VCaP (cell line): Measurements from ENCODE around the gene RPS26.
"Not testable (repeated sequence)": the region's sequence is repeated elsewhere in the genome, so short reads cannot be mapped to it uniquely, and the experiment has no call there.

ENCODE experiments used
- H3K27ac ChIP-seq: fragments of 450-650 bp; 2 replicates; pipeline ENCODE4 v1.5.1; 2017
- CTCF ChIP-seq: fragments of 450-650 bp; conservative IDR thresholded peaks from 2 replicates; pipeline ENCODE4 v1.5.1; 2017; ENCODE audit warnings: mild to moderate bottlenecking, moderate library complexity

RPS26 gene

GRCh38 chr12:56042843-56043242 lies 1.1 kb downstream of the RPS26 start:
- no peak for TF ChIP-seq CTCF
- H3K27ac ChIP-seq, result peak overlapping the region; percentile 98

- 0 out of 2 replicates have a peak overlapping the region, but pooled peaks have one; percentile 6 for H3K27ac ChIP-seq
- no peak for TF ChIP-seq CTCF
These were observed 4.5 kb downstream of the RPS26 start for GRCh38 chr12:56046027-56046780.

GRCh38 chr12:56053407-56053893 lies 11.7 kb downstream of the RPS26 start:
- no peak for TF ChIP-seq CTCF
- H3K27ac ChIP-seq, result no peak overlapping the region

GRCh38 chr12:56059964-56060363 lies 18.2 kb downstream of the RPS26 start:
- not testable (repeated sequence) for H3K27ac ChIP-seq

- no peak for TF ChIP-seq CTCF
- no peak overlapping the region for H3K27ac ChIP-seq
These were observed 20.3 kb downstream of the RPS26 start for GRCh38 chr12:56061982-56062381.

GRCh38 chr12:56062996-56063395 lies 21.3 kb downstream of the RPS26 start:
- no peak overlapping the region for H3K27ac ChIP-seq
- TF ChIP-seq CTCF, result no peak

GRCh38 chr12:56071648-56072047 lies 29.9 kb downstream of the RPS26 start:
- TF ChIP-seq CTCF, result no peak
- H3K27ac ChIP-seq, result peak overlapping the region; percentile 23; the same call in 1 of the 2 replicates

- no peak for TF ChIP-seq CTCF
- no peak overlapping the region for H3K27ac ChIP-seq
These were observed 32.7 kb downstream of the RPS26 start for GRCh38 chr12:56074396-56074795.

- H3K27ac ChIP-seq, result peak overlapping the region; percentile 95
These were observed 36.2 kb downstream of the RPS26 start for GRCh38 chr12:56077966-56078365.
